ENCODE measurements around the gene MLANA. TPM values are rescaled to one million over a fixed set of nuclear protein-coding genes. Genes with fewer than 3 reads are reported as not detected.

MLANA gene
- total RNA-seq, 4 donors from 2014 or later, result not detected

GRCh38 chr9:5941214-5941613 lies 50.5 kb downstream of the MLANA start:
- 90 to 93% methylated on average over 2 of the region's 2 CpGs for WGBS, 2 donors
- Histone ChIP-seq H3K9me3 (no peaks in the 10 kb centered on the region), H3K4me3 (no peak overlapping the region), H3K27me3 (no peaks in the 10 kb centered on the region), H3K36me3 (peaks cover 0 to 2% (median 0%) of the 10 kb centered on the region in 3 donors), H3K27ac (no peak overlapping the region), H3K4me1 (no peaks in the 10 kb centered on the region)
- TF ChIP-seq CTCF (IDR thresholded peaks at IDR 0.05) (no peak), POLR2A (IDR thresholded peaks at IDR 0.05) (no peak)
- no peak for DNase-seq
- intact Hi-C loops (cut with DNase I), result no loop called here

GRCh38 chr9:5945112-5945511 lies 54.4 kb downstream of the MLANA start:
- Histone ChIP-seq H3K27ac (no peak overlapping the region), H3K9me3 (no peaks in the 10 kb centered on the region), H3K36me3 (no peaks in the 10 kb centered on the region), H3K4me3 (no peak overlapping the region), H3K4me1 (peaks cover 0 to 4% (median 4%) of the 10 kb centered on the region in 3 donors), H3K27me3 (no peaks in the 10 kb centered on the region)
- TF ChIP-seq POLR2A (IDR thresholded peaks at IDR 0.05) (no peak), CTCF (IDR thresholded peaks at IDR 0.05) (no peak)
- WGBS, 2 donors, result 75 to 83% methylated on average over 1 of the region's 1 CpG
- intact Hi-C loops (cut with DNase I), result no loop called here
- DNase-seq, result no peak

- Histone ChIP-seq H3K27ac (no peak overlapping the region), H3K9me3 (no peaks in the 10 kb centered on the region), H3K36me3 (no peaks in the 10 kb centered on the region), H3K4me3 (no peak overlapping the region), H3K27me3 (no peaks in the 10 kb centered on the region), H3K4me1 (peaks cover 0 to 15% (median 4%) of the 10 kb centered on the region in 3 donors)
- WGBS, 2 donors, result 79 to 95% methylated on average over 2 of the region's 2 CpGs
- TF ChIP-seq CTCF (IDR thresholded peaks at IDR 0.05) (no peak), POLR2A (IDR thresholded peaks at IDR 0.05) (no peak)
- intact Hi-C loops (cut with DNase I), result no loop called here
- no peak for DNase-seq
Measured at GRCh38 chr9:5947912-5948311, 57.2 kb downstream of the MLANA start.

- H3K4me3 ChIP-seq, result no peak overlapping the region
- no peak for DNase-seq
- WGBS, 2 donors, result 36 to 50% methylated on average over 5 of the region's 5 CpGs
- H3K27me3 ChIP-seq, result no peaks in the 10 kb centered on the region
- H3K4me1 ChIP-seq, result peaks cover 0 to 15% (median 4%) of the 10 kb centered on the region in 3 donors
- H3K9me3 ChIP-seq, result no peaks in the 10 kb centered on the region
- TF ChIP-seq CTCF (IDR thresholded peaks at IDR 0.05) (no peak), POLR2A (IDR thresholded peaks at IDR 0.05) (no peak)
- no peak overlapping the region for H3K27ac ChIP-seq
- no peaks in the 10 kb centered on the region for H3K36me3 ChIP-seq
- intact Hi-C loops (cut with DNase I), result no loop called here
Measured at GRCh38 chr9:5949103-5949699, 58.5 kb downstream of the MLANA start.

- Histone ChIP-seq H3K27me3 (no peaks in the 10 kb centered on the region), H3K27ac (no peak overlapping the region), H3K36me3 (peaks cover 0 to 3% (median 0%) of the 10 kb centered on the region in 3 donors), H3K4me1 (peaks cover 0 to 15% (median 4%) of the 10 kb centered on the region in 3 donors), H3K4me3 (no peak overlapping the region), H3K9me3 (no peaks in the 10 kb centered on the region)
- intact Hi-C loops (cut with DNase I), result no loop called here
- TF ChIP-seq CTCF (IDR thresholded peaks at IDR 0.05) (no peak), POLR2A (IDR thresholded peaks at IDR 0.05) (no peak)
- no peak for DNase-seq
- 100% methylated on average over 1 of the region's 1 CpG for WGBS, 2 donors
Measured at GRCh38 chr9:5950261-5950660, 59.6 kb downstream of the MLANA start.
